NCI-H748 (cell line): ENCODE measurements around the gene LTBP2.
A peak's percentile ranks its signal among the peaks of the same experiment; 100 is the strongest.

Experiments
- DNase-seq: peaks from one replicate; lab custom pipeline; 2025; ENCODE audit not compliant: unreplicated experiment; lab: John Stamatoyannopoulos, UW

The LTBP2 gene

DNA sequence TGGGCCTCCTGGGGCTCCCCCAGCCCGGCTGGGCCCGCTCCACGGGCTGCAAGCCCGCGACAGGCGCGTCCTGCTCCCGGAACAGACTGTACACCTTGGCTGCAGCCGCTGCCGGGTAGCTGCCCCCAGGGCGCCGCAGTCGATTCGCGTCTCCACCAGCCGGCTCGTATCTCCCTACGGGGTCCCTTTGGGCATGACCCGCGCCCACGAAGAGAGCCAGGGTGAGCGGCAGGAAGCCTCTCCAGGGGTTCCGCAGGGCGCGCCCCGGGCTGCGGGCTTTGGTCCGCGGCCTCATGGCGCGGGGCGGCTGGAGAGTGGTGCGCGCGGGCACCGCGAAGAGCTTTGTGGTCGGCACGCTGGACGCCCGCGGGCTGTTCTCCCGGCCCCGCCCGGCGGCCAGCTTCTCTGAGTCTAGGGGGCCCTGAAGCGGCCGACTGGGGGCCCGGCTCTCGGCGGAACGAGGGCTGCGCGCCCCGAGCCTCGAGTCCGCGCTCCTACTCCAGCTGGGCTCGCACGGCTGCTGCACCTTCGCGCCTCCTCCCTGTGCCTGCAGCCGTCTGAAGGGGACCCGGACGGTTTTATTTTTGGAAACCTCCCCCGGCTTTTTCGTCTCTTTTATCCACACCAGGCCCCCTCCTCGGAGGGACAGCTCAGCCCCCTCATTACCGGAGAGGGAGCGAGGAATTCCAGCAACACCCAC, at the start of gene LTBP2:
Gene LTBP2, minus strand, starts transcription at position 588 of the 700 bp plus-strand sequence. Its CDS starts 293 bp downstream, at position 295.
- DNase-seq, result peak; percentile 30

DNA sequence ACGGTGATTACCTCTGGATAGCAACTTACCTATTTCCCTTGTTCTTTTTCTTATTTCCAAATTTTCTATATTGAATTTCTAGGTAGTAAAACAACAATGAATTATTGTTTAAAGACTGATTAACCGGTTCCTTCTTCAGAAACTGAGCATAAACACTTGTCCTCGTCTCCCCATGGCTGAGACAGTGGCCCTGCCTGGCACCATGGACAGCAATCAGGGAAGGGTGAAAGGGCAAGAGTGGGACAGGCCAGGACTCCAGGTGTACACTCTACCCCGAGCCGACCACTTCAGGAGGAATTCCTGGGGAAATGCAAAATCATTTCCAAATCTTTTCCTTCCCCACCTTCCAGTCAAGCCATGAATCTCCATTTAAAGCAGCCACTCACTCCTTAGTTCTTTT, 48.8 kb upstream of the LTBP2 start:
- DNase-seq, result no peak

DNA sequence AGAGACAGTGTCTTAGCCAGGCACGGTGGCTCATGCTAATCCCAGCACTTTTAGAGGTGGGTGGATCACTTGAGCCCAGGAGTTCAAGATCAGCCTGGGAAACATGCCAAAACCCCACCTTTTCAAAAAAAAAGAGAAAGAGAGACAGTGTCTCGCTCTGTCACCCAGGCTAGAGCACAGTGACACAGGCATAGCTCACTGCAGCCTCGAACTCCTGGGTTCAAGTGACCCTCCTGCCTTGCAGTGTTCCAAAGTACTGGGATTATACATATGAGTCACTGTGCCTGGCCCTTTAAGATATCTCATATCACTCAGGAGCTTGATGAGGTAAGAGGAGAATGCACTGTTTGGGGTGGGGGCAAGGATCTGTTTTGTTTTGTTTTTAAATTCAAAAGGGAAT, 48.1 kb upstream of the LTBP2 start:
- DNase-seq, result no peak

DNA sequence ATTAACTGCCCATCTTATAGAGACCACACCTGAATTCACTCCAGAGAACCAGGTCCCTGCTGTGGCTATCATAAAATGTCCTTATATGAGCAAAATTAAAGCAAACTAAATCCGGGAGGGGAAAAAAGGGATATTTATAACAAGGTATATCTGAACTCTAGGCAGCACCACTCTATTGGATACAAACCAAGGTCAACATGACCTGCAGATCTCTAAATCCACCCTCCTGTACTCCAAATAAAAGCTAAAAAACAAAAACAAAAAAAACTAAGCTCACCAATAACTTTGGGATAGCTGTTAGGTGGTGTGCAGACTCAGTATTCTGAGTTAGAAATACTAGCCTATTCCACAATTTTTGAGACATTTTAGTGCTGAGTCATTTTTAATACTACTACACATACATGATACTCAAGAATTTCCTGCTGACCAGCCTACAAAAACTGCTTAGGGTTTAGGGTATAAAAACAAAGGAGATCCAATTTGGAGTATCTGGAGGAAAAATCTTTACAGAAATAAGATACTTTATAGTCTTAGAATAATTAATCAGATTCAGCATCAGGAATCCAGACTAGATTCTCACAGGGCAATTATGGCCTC, 46.6 kb upstream of the LTBP2 start:
- no peak for DNase-seq

DNA sequence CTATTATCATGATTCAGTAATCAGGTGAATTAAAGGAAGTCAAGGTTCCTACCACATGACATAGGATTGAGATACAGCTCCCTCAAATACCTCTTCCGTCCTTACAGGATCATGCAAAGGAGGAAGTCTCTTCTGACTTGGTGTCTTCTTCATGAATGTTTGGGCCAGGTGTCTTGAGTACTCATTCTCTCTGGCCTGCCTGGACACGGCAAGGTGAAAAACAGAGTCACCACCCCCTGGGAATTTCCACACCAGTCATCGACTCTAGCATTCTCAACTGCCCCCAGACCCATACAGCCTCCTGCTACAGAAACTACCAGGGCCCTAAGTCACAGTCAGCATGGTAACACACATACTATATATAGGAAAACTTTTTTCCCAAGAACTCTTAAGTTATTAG, 44.9 kb upstream of the LTBP2 start:
- no peak for DNase-seq

DNA sequence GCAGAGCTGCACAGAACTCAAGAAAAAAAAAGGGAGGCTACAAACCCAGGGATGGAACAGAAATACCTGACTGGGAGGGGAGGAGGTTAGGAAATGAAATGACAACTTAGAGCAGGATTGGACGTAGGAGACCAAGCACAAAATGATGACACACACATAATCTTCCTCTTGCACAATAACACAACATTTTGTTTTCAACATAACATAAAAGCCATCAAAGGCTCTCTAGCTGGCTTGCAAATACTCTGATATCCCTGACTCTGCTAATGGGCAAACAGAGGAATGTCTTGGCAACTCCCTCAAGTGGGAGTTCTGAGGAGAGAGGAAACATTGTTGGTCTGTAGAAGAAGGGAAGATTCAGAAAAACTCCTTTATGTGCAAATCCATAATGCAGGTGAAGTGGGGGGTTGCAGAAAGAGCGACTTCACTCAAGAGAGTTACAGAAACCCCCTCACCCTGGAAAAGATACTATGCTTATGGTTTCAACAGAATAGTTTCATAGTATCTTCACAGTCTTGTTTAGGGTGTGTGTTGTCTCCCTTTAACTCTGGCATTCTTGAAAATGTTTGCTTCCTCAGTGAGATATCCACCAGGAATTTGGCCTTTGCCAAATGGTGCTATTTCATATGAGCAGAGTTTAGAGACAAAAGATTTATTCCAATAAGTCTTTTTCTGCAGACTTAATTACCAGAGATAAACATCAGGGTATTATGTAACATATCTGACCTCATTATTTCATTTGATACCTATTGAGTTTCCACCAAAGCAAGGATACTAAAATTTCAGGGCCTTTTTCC, 43.8 kb upstream of the LTBP2 start:
- DNase-seq, result no peak

DNA sequence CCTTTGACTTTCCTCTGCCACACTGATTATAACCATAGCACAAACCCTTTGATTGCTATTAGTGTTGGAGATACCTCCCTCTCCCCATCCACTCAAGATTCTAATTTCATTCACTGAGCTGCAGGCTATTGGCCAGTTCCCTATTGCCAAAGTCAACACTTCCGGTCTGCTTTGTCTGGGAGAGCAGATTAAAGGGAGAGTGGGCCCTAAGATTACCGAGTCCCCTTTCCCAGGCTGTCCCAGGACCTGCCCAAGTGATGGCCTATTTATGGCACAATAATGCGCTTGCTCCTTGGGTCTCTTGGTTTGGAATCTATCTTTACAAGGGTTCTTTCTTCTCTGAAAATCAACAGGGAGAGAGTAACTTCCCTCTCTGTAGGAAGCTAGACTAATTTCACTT, 42.9 kb upstream of the LTBP2 start:
- no peak for DNase-seq

DNA sequence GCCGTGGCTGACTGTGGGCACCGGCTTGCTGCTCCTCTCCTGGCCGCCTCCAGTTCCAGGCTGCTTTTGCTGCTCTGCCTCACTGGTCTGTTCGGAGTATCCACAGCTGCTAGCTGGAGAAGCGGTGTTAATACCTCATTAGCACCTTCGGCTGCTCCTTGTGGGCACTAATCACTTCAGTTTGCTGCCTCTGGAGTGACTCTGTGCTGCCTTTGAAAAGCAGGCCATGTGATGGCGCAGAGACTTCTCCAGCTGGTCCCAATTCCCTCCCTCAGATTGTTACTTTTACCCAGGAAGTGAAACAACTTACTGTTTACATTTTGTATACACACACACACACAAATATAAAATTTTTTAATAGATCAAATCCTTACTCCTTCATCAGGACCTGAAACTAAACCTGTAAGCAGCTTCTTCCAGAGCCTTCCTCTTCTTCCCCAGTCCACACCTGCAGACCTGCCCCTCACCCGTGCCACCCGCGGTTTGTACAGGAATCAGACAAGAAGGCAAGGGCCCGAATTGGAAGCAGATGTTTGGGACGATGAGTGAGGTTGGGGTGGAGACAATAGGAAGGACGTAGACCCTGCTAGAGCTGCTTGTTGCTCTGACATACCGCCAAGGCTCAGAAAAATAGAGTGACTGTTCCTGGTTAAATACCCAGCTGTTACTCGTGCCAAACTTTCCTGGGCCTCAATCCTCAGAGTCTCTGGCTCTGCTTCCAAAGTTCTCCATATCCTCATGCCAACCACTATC, 41.5 kb upstream of the LTBP2 start:
- no peak for DNase-seq

DNA sequence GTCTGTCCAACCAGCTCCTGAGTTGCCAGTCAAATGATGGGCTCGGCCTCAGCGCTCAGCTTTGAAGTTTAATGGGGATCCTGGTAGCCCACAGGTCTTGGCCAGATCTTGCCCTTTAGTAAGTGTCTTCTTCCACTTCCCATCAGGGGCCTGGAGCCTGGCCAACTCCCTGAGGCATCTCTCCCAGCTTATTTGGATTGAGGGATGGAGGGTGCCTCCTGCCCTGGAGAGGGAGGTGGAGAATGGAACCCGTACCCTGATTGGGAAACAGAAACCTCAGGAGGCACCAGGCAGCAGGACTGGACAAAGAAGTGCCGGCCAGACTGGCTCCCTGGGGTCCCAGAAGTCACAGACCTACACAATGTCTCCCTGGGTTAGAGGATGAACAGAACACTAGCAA, 40.5 kb upstream of the LTBP2 start:
- DNase-seq, result no peak

DNA sequence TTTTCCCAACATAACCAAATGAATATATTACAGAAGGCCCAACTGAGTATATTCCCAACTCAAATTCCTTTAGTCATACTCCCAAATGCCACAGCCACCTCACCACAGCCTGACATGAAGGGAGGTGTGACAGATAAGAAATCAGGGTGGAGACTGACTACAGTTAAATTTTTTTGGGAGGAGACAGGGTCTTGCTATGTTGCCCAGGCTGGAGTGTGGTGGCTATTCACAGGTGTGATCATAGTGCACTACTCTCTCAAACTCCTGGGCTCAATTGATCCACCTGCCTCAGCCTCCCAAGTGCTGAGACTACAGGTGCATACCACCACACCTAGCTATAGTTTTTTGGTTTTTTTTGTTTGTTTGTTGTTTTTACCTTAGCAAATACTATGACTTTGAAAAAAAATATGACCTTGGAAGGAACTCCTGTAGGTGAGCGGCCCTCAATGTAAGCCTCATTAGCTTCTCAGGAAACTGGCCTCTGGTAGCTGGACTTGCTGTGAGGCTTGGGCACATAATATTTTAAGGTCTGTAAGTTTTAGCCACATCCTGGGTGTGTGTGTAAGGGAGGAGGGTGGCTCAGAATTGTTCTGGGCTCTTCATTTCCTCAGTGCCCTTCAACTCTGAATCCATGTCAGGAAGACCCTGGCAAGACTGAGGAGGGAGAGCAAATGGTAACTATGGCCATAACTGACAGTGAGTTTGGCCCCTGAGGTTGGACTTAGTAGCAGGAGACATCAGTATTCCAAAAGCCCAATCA, 39.1 kb upstream of the LTBP2 start:
- DNase-seq, result no peak

DNA sequence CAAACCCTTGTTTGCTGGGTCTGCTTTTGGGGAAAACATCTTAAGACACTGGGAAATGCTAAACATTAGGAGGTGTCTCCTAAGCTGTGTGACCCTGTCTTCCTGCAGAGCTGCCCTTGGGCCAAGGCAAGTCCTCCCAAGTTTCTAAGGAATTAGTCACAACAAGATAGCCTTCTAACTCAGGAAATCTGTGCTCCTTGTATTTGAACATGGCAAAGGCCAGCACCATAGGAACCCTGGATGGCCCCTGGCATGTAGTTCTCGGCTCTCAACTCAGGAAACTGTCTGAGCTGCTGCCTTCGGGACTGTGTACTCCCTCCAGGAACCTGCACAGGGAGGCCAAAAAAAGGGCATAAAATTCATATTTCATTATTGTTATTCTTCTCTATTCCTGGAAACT, 37.6 kb upstream of the LTBP2 start:
- DNase-seq, result no peak

DNA sequence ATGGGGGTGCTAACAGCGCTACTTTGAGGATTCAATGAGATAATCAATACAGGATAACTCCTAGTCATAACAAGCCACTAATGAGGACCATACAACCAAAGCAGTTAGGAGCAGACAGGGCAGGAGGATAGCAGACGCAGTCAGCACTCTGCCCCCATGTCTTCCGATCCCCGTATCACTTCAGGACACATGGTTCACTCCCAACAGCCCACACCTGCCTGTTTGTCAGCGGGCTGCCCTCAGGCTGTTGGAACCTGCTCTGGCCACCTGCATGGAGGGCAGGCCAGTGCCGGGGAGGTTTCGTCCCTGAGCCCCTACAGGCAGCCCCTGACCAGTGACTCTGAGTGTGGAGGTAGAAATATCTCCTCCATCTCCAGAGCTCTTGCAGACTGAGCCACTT, 37.1 kb upstream of the LTBP2 start:
- no peak for DNase-seq

DNA sequence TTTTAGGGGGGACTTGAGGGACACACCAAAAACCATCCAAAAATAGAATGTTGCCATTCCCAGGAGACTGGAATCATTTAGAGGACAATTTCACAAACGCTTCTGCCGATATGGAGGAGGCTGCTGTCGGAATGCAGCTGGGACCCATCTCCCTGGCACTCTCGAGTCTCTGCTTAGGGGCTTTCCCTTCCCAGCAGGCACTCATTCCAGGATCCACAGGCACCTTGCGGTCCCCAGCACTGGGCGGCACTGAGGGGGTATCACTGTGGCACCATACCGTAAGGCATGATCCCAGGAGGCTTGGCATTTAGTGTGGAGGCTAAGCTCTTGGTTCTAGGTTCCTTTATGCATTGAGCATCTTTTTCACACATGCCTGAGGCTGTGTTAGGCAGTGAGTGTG, 36.6 kb upstream of the LTBP2 start:
- no peak for DNase-seq

DNA sequence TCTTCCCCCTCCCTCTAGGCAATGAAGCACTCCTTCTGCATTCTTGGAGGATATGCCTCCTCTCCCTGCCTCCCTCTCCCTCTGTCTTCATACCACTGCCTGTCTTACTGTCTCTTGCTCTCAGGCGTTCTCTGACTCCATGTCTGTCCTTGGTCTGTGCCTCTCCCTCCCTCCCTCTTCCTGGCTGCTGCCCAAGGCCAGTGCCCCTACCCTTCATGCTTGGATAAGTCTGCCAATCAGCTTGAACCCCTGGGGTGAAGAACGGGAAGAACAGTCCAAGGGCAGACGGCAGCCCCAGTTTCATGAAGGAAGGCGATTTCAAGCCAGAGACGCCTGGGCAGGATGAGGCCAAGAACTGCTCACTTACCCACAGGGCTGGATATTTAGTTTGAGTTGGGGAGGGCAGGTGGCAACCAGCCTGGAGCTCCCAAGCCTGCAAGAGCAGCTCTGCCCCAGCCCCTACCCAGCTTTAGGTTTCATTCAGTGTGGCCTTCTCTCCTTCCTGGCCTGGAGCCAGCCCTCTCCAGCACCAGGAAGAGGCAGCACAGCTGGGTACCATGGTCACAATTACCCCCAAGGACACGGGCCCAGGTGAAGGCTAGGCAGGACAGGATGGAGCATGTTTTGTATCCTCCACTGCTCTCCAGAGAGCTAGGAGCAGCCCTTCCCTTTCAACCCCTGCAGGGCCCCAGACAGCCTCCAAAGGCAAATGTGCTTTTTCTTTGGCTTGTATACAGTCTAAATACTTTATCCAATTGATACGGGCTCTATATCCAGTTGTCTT, 35.8 kb upstream of the LTBP2 start:
- peak; percentile 64 for DNase-seq

DNA sequence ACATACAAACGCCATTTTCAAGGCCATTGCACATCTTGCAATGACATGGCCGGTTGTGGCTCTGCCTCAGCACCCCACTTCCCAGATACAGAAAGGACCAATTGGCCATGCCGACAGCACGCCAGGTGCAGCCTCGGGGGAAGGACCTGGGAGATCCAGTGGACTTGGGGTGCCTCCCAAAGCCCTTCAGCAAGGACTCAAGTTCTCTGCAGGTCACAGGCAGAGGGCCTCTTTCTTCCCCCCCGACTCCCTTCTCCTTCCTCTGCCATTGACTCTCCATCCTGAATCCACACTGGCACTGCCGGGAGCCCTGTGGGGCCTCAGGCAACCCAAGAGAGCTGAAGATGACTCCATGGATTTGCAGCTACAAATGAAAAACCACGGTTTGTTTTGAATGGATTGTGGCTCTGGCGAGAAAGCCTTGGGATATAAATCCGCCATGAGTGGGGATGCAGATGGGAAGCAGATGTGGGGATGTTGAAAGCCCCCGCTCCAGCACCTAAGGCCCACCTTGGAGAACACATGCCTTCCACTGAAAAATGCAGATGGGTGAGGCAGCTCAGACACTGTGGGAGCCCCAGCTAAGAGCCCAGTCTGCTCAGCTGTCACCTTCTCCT, 35.1 kb upstream of the LTBP2 start:
- DNase-seq, result no peak

DNA sequence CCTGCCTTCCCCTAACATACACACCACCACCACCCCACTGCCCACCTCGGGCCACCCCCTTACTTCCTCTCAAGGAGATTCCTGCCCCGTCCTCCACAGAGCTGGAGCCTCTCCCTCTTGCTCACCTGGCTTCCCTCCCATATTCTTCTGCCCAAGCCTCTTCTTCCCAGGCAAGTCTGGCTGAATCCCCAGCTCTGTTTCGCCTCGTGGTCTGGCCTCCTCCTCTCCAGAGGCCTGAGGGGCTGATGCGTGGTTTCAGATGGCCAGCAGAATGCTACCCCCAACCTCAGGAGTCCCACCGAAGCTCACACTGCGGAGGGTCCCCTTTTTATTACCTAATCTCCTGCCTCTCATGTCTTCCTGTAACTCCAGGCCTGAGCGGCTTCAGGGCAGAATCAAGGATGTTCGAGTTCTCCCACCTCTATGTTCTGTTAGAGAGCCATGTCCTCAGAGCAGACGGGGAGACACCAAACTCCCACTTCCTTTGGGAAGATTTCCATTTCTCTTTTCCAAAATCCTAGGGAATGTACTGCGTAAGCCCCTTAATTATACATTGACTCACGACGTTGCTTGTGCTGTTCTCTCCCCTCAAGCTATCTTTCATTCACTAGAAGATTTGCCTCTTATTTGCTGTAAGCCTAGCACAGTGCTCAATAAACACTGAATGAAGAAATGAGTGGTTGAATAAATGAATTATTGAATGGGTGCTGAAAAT, 33.9 kb upstream of the LTBP2 start:
- DNase-seq, result no peak

DNA sequence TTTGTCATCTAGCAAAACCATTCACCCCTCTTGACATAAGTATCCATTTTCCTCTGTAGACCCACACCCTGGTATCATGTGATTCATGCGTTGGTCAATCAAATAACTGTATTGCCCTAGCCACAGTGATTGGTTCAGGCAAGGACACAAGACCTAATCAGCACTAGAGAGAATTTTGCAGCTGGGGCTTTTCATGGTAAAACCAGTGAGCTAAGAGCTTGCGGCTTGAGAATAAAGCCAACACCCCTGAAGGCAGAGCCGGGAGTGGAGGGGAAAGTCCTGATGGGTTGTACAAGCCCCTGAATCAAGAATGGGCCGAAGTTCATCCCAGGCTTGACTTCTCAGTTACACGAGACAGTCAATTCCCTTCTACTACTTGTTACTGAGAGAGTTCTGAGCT, 33.2 kb upstream of the LTBP2 start:
- DNase-seq, result no peak

DNA sequence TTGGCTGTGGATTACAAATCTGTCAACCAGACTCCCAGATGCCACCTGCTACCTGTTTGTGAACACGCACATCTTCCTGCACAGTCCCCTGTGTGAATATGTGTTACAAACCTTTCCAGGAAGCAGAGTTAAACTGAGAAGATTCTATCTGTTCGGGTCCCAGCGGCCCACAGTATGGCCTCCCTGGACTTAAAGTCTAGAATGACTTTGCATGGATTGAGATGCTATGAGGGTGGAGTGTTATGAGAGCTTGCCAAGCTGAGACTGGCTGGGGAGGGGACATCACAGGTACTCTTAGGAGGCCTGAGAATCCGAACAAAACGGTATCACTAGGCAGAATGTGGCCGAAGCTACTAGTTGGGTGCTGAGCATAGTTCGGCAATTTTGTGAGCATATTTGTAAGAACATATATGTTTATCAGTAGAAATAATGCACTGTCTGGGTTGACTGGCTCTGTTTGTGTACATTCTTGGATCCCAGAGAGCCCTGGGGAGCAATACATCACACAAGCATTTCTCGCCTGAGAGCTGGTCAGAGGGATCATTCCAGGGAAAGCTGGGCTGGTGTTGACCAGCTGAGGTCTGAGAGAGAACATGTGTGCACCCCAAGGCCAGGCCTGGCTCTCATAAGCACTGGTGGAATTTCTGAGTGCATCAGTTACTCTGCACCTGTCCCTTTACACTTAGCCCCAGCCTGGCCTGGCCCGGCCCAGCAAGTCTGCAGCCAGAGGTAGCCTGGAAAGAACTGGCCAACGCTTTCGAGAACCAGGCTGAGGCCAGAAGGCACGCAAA, 29.8 kb upstream of the LTBP2 start:
- DNase-seq, result no peak
